Activated naive CD4-positive, alpha-beta T cell treated with anti-CD3 and anti-CD28 coated beads for 36 hours (primary cell): ENCODE data around the gene ENTREP3. TPM values are rescaled to one million over a fixed set of nuclear protein-coding genes. Genes with fewer than 3 reads are reported as not detected.
"Not testable (repeated sequence)": the region's sequence is repeated elsewhere in the genome, so short reads cannot be mapped to it uniquely, and the experiment has no call there.

ENCODE experiments used
- CTCF ChIA-PET: fragments of 350-600 bp; sonication (Branson Sonifier 250); formaldehyde crosslinking; loops from one replicate; lab custom pipeline; 2021; ENCODE audit warnings: antibody characterized with exemption; lab: Charles Lee
- DNase-seq: peaks from one replicate; pipeline ENCODE4 v3.0.0-alpha.2; 2020
- H3K27ac Mint-ChIP-seq: one replicate; pipeline ENCODE4 v1.8.0; 2021; ENCODE audit warnings: mild to moderate bottlenecking, mixed read lengths
- H3K27me3 Mint-ChIP-seq: one replicate; pipeline ENCODE4 v1.8.0; 2021; ENCODE audit warnings: low read depth, mixed read lengths
- H3K36me3 Mint-ChIP-seq: one replicate; pipeline ENCODE4 v1.8.0; 2021; ENCODE audit warnings: low read depth, mixed read lengths
- H3K4me1 Mint-ChIP-seq: one replicate; pipeline ENCODE4 v1.8.0; 2021; ENCODE audit warnings: low read depth, mixed read lengths
- H3K4me3 Mint-ChIP-seq: one replicate; pipeline ENCODE4 v1.8.0; 2021; ENCODE audit warnings: mild to moderate bottlenecking, moderate library complexity, mixed read lengths
- H3K9me3 Mint-ChIP-seq: one replicate; pipeline ENCODE4 v1.8.0; 2021; ENCODE audit warnings: mixed read lengths
- intact Hi-C: fragments of 100-400 bp; cut with micrococcal nuclease; formaldehyde crosslinking; loops from one replicate; pipeline ENCODE4 v1.15.1; 2023
- total RNA-seq, 2 experiments: library from RNA; stranded (reverse); gene quantifications; one replicate each; pipeline ENCODE4 v1.2.3, GENCODE V29; 2021

ENTREP3 gene
- total RNA-seq, 2 experiments from 2014 or later: 32.1 to 32.8 TPM

GRCh38 chr1:155246796-155247195 lies 8.5 kb downstream of the ENTREP3 start:
- H3K36me3 Mint-ChIP-seq, H3K4me3 Mint-ChIP-seq, intact Hi-C loops, DNase-seq, H3K9me3 Mint-ChIP-seq, H3K27me3 Mint-ChIP-seq, H3K27ac Mint-ChIP-seq: not testable (repeated sequence)
- CTCF ChIA-PET: interaction anchor here (0.6 to 2.1 kb wide), 4 partner anchors 15 to 85 kb away, joined by 3 to 5 read pairs (median 4); partner anchors contain the start of genes SCAMP3 and THBS3
- peaks cover 31% of the 10 kb centered on the region for H3K4me1 Mint-ChIP-seq

DNA sequence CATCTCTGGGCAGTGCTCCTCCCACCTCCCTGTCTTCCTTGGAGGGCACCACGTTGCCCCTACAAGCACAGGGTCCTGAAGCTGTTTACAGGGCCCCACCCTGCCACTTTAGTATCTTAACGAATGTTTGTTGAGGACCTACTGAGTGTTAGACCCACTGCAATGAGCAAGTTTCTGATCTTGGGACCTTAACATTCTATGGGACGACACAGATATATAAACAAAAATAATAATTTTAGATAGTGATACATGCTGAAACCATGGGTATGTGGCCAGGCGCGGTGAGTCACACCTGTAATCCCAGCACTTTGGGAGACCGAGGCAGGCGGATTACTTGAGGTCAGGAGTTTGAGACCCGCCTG lies 10.1 kb downstream of the ENTREP3 start:
- intact Hi-C loops: loop anchor here (2.0 kb wide), 1 partner anchor 444 kb away; the partner anchor contains the start of genes DAP3 and YY1AP1
- H3K9me3 Mint-ChIP-seq: no peaks in the 10 kb centered on the region
- DNase-seq: no peak
- peaks cover 42% of the 10 kb centered on the region for H3K4me1 Mint-ChIP-seq
- H3K27ac Mint-ChIP-seq: peak overlapping the region; percentile 98
- CTCF ChIA-PET: interaction anchor here (1.0 to 2.3 kb wide), 2 partner anchors 17 to 38 kb away, joined by 3 to 7 read pairs; partner anchors contain the start of gene SCAMP3
- H3K36me3 Mint-ChIP-seq: peaks cover 10% of the 10 kb centered on the region
- peak overlapping the region; percentile 88 for H3K4me3 Mint-ChIP-seq
- H3K27me3 Mint-ChIP-seq: peaks cover 2% of the 10 kb centered on the region

- CTCF ChIA-PET: interaction anchor here (1.0 to 2.3 kb wide), 4 partner anchors 16 to 67 kb away, joined by 3 to 7 read pairs (median 4); partner anchors contain the start of gene SCAMP3
- peak overlapping the region; percentile 88 for H3K4me3 Mint-ChIP-seq
- intact Hi-C loops: loop anchor here (1.0 to 5.0 kb wide), 9 partner anchors 17 to 444 kb away; partner anchors contain the start of genes ASH1L, CLK2, DAP3 and FDPS
- H3K4me1 Mint-ChIP-seq: peaks cover 40% of the 10 kb centered on the region
- H3K9me3 Mint-ChIP-seq: no peaks in the 10 kb centered on the region
- peak overlapping the region; percentile 98 for H3K27ac Mint-ChIP-seq
- H3K36me3 Mint-ChIP-seq: peaks cover 10% of the 10 kb centered on the region
- H3K27me3 Mint-ChIP-seq: peaks cover 2% of the 10 kb centered on the region
- peak; percentile 99 for DNase-seq
These were observed 10.7 kb downstream of the ENTREP3 start for GRCh38 chr1:155244368-155245162.

DNA sequence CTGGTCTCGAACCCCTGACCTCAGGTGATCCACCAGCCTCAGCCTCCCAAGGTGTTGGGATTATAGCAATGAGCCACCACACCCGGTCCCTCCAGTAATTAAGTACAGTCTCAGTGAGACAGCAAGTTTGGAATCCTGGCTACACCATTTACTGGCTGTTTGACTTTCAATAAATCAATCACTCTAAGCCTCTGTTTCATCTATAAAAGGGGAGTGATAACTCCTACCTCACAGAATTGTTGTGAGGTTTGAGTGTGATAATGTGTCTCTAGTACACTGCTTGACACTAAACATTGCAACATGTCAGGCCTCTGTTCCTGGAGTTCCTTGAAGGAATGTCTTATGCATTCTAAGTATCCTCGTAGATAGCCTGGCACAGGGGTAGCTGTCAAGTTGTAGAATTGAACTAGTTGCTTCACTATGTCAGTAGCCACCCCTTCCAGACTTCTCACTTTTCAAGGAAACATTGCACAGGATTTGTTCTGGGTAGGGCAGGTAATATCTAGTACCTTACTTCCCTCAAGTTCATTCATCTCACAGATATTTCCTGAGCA lies 12.4 kb downstream of the ENTREP3 start:
- H3K36me3 Mint-ChIP-seq: peaks cover 12% of the 10 kb centered on the region
- intact Hi-C loops: loop anchor here (5.0 kb wide), 1 partner anchor 319 kb away; the partner anchor contains the start of gene ASH1L
- H3K27ac Mint-ChIP-seq: peak overlapping the region; percentile 47
- H3K27me3 Mint-ChIP-seq: peaks cover 2% of the 10 kb centered on the region
- no peaks in the 10 kb centered on the region for H3K9me3 Mint-ChIP-seq
- DNase-seq: no peak
- peak overlapping the region; percentile 88 for H3K4me3 Mint-ChIP-seq
- CTCF ChIA-PET: interaction anchor here (1.3 to 4.5 kb wide), 5 partner anchors 8 to 65 kb away, joined by 4 to 37 read pairs (median 4); no protein-coding TSS in a partner anchor
- peaks cover 42% of the 10 kb centered on the region for H3K4me1 Mint-ChIP-seq

- peak overlapping the region; percentile 8 for H3K4me3 Mint-ChIP-seq
- CTCF ChIA-PET: interaction anchor here (0.6 to 4.5 kb wide), 6 partner anchors 9 to 906 kb away, joined by 3 to 37 read pairs (median 4); no protein-coding TSS in a partner anchor
- peaks cover 42% of the 10 kb centered on the region for H3K4me1 Mint-ChIP-seq
- H3K9me3 Mint-ChIP-seq: no peaks in the 10 kb centered on the region
- H3K27ac Mint-ChIP-seq: peak overlapping the region; percentile 63
- peak; percentile 34 for DNase-seq
- peaks cover 13% of the 10 kb centered on the region for H3K36me3 Mint-ChIP-seq
- peaks cover 2% of the 10 kb centered on the region for H3K27me3 Mint-ChIP-seq
- intact Hi-C loops: loop anchor here (1.0 to 5.0 kb wide), 3 partner anchors 8 to 320 kb away; partner anchors contain the start of gene ASH1L
These were observed 13.4 kb downstream of the ENTREP3 start for GRCh38 chr1:155241841-155242264.

GRCh38 chr1:155241069-155241679 lies 14.1 kb downstream of the ENTREP3 start:
- H3K27me3 Mint-ChIP-seq: peaks cover 2% of the 10 kb centered on the region
- peaks cover 13% of the 10 kb centered on the region for H3K36me3 Mint-ChIP-seq
- no peaks in the 10 kb centered on the region for H3K9me3 Mint-ChIP-seq
- H3K27ac Mint-ChIP-seq: peak overlapping the region; percentile 62
- CTCF ChIA-PET: interaction anchor here (0.6 to 4.5 kb wide), 5 partner anchors 10 to 907 kb away, joined by 3 to 37 read pairs (median 4); no protein-coding TSS in a partner anchor
- peak; percentile 85 for DNase-seq
- peaks cover 42% of the 10 kb centered on the region for H3K4me1 Mint-ChIP-seq
- H3K4me3 Mint-ChIP-seq: peak overlapping the region; percentile 77
- intact Hi-C loops: loop anchor here (1.0 to 5.0 kb wide), 3 partner anchors 9 to 321 kb away; partner anchors contain the start of gene ASH1L

- Mint-ChIP-seq H3K27me3 (no peaks in the 10 kb centered on the region), H3K4me3 (no peak overlapping the region), H3K27ac (no peak overlapping the region), H3K4me1 (peaks cover 17% of the 10 kb centered on the region), H3K9me3 (no peaks in the 10 kb centered on the region), H3K36me3 (peaks cover 9% of the 10 kb centered on the region)
- DNase-seq: no peak
- intact Hi-C loops: no loop called here
- CTCF ChIA-PET: interaction anchor here (0.6 to 0.9 kb wide), 2 partner anchors 10 to 55 kb away, joined by 3 read pairs; no protein-coding TSS in a partner anchor
These were observed 18.8 kb downstream of the ENTREP3 start for GRCh38 chr1:155236451-155236850.

GRCh38 chr1:155235375-155235774 lies 19.9 kb downstream of the ENTREP3 start:
- DNase-seq, H3K27me3 Mint-ChIP-seq, H3K36me3 Mint-ChIP-seq, H3K4me1 Mint-ChIP-seq, H3K27ac Mint-ChIP-seq, H3K9me3 Mint-ChIP-seq, H3K4me3 Mint-ChIP-seq, CTCF ChIA-PET, intact Hi-C loops: not testable (repeated sequence)

- H3K9me3 Mint-ChIP-seq, H3K4me1 Mint-ChIP-seq, H3K27me3 Mint-ChIP-seq, DNase-seq, H3K4me3 Mint-ChIP-seq, H3K27ac Mint-ChIP-seq, CTCF ChIA-PET, intact Hi-C loops, H3K36me3 Mint-ChIP-seq: not testable (repeated sequence)
These were observed 21.8 kb downstream of the ENTREP3 start for GRCh38 chr1:155233502-155233901.

DNA sequence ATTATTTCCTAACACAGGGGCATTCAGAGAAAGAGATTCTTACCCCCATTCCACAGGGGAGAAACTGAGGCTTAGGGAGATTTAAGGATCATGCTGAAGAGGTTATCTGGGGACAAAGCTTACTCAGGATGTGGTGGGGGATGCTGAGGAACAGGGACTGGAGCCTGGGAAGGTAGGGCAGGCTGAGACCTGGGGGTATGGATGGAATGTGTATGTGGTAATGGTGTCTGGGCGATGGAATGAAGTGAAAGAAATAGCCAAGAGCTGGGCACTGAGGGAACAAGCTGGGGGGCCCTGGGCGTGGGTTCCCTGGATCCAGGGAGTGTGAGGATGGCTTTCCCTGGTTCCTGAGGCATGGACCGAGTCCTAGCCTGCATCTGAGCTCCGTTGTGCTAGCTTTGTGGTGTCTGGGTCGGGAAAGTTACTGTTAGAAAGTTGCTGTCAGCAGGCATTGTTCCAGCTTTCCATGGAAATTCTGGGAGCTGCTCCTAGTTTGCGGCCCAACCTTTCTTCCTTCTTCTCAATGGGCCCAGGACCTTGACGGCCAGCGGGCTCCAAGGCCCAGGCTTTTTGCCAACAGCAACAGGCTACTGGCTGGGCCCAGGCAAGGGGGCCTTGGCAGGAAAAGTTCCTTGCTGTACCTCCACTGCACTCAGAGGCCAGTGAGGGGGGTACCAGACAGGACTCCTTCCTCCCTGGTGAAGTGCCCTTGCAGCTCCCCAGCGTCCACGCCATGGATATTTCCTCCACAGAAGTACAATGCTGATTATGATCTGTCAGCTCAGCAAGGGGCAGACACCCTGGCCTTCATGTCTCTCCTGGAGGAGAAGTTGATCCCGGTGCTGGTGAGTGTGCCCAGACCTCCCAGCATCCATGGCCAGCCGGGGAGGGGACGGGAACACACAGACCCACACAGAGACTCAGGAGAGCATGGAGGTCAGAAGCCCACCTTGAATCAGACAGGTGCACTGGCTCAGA lies 23.0 kb downstream of the ENTREP3 start:
- H3K27me3 Mint-ChIP-seq, H3K27ac Mint-ChIP-seq, H3K36me3 Mint-ChIP-seq, H3K4me3 Mint-ChIP-seq, H3K9me3 Mint-ChIP-seq, intact Hi-C loops, DNase-seq: not testable (repeated sequence)
- CTCF ChIA-PET: interaction anchor here (2.2 kb wide), 1 partner anchor 19 kb away, joined by 5 read pairs; no protein-coding TSS in a partner anchor
- peaks cover 13% of the 10 kb centered on the region for H3K4me1 Mint-ChIP-seq

- H3K27ac Mint-ChIP-seq, H3K9me3 Mint-ChIP-seq: not testable (repeated sequence)
- CTCF ChIA-PET: interaction anchor here (2.2 kb wide), 1 partner anchor 20 kb away, joined by 5 read pairs; no protein-coding TSS in a partner anchor
These were observed 24.0 kb downstream of the ENTREP3 start for GRCh38 chr1:155231302-155231701.

More at GRCh38 chr1:155231302-155231701, 24.0 kb downstream of the ENTREP3 start:
- H3K27me3 Mint-ChIP-seq, DNase-seq, H3K36me3 Mint-ChIP-seq, intact Hi-C loops, H3K4me3 Mint-ChIP-seq: not testable (repeated sequence)
- peaks cover 19% of the 10 kb centered on the region for H3K4me1 Mint-ChIP-seq
